Measurements from ENCODE around the gene AGBL4. TPM values are rescaled to one million over a fixed set of nuclear protein-coding genes. Genes with fewer than 3 reads are reported as not detected.

The AGBL4 gene
- total RNA-seq, 4 donors from 2014 or later = 0.13 TPM; not detected in 3

- no peak overlapping the region for H3K4me3 ChIP-seq
- H3K27ac ChIP-seq (replicated peaks in 1 of 4) = no peak overlapping the region
- no peaks in the 10 kb centered on the region for H3K36me3 ChIP-seq
- no peaks in the 10 kb centered on the region for H3K9me3 ChIP-seq
- no peaks in the 10 kb centered on the region for H3K27me3 ChIP-seq
- DNase-seq (ENCODE audit: extremely low spot score) = no peak
- TF ChIP-seq POLR2A (IDR thresholded peaks at IDR 0.05; ENCODE audit: low read depth) = no peak
- no peak for TF ChIP-seq EP300 (IDR thresholded peaks at IDR 0.05)
- TF ChIP-seq CTCF (IDR thresholded peaks at IDR 0.05) = no peak
- no peak for TF ChIP-seq POLR2AphosphoS5 (IDR thresholded peaks at IDR 0.05)
- intact Hi-C loops (cut with DNase I) = no loop called here
- WGBS = 76% methylated on average over 3 of the region's 3 CpGs
- peaks cover 0 to 5% (median 1%) of the 10 kb centered on the region in 4 donors for H3K4me1 ChIP-seq
Observed at GRCh38 chr1:48920851-48921250, 1102.9 kb downstream of the AGBL4 start.

- intact Hi-C loops (cut with DNase I) = no loop called here
- Histone ChIP-seq H3K4me3 (no peak overlapping the region), H3K4me1 (peaks cover 0 to 6% (median 2%) of the 10 kb centered on the region in 4 donors), H3K27ac (replicated peaks in 1 of 4) (no peak overlapping the region), H3K27me3 (no peaks in the 10 kb centered on the region), H3K9me3 (no peaks in the 10 kb centered on the region), H3K36me3 (no peaks in the 10 kb centered on the region)
- DNase-seq (ENCODE audit: extremely low spot score) = no peak
- TF ChIP-seq EP300 (IDR thresholded peaks at IDR 0.05) = no peak
- 81% methylated on average over 8 of the region's 8 CpGs for WGBS
Observed at GRCh38 chr1:48917901-48918603, 1105.7 kb downstream of the AGBL4 start.

GRCh38 chr1:48917070-48917454 is 1106.7 kb downstream of the AGBL4 start:
- no peaks in the 10 kb centered on the region for H3K36me3 ChIP-seq
- H3K4me3 ChIP-seq = no peak overlapping the region
- intact Hi-C loops (cut with DNase I) = no loop called here
- TF ChIP-seq CTCF (IDR thresholded peaks at IDR 0.05) (no peak), POLR2AphosphoS5 (IDR thresholded peaks at IDR 0.05) (no peak), EP300 (IDR thresholded peaks at IDR 0.05) (no peak), POLR2A (IDR thresholded peaks at IDR 0.05; ENCODE audit: low read depth) (no peak)
- no peaks in the 10 kb centered on the region for H3K9me3 ChIP-seq
- no peak overlapping the region for H3K27ac ChIP-seq (replicated peaks in 1 of 4)
- DNase-seq (ENCODE audit: extremely low spot score) = no peak
- peaks cover 0 to 6% (median 2%) of the 10 kb centered on the region in 4 donors for H3K4me1 ChIP-seq
- 93% methylated on average over 2 of the region's 2 CpGs for WGBS
- no peaks in the 10 kb centered on the region for H3K27me3 ChIP-seq

GRCh38 chr1:48916130-48917069 is 1107.4 kb downstream of the AGBL4 start:
- Histone ChIP-seq H3K4me3 (no peak overlapping the region), H3K36me3 (no peaks in the 10 kb centered on the region), H3K27ac (replicated peaks in 1 of 4) (no peak overlapping the region), H3K9me3 (no peaks in the 10 kb centered on the region), H3K27me3 (no peaks in the 10 kb centered on the region), H3K4me1 (peaks cover 0 to 6% (median 2%) of the 10 kb centered on the region in 4 donors)
- intact Hi-C loops (cut with DNase I) = no loop called here
- TF ChIP-seq POLR2A (IDR thresholded peaks at IDR 0.05; ENCODE audit: low read depth) = no peak
- TF ChIP-seq CTCF (IDR thresholded peaks at IDR 0.05) = peak in 1 of 3 experiments; percentile 22
- WGBS = 40% methylated on average over 5 of the region's 5 CpGs
- no peak for DNase-seq (ENCODE audit: extremely low spot score)

- no peak overlapping the region for H3K27ac ChIP-seq (replicated peaks in 1 of 4)
- H3K27me3 ChIP-seq = peaks cover 0 to 2% (median 0%) of the 10 kb centered on the region in 4 donors
- no peak overlapping the region for H3K4me3 ChIP-seq
- intact Hi-C loops (cut with DNase I) = no loop called here
- no peaks in the 10 kb centered on the region for H3K4me1 ChIP-seq
- no peak for TF ChIP-seq EP300 (IDR thresholded peaks at IDR 0.05)
- no peak for TF ChIP-seq POLR2A (IDR thresholded peaks at IDR 0.05; ENCODE audit: low read depth)
- TF ChIP-seq POLR2AphosphoS5 (IDR thresholded peaks at IDR 0.05) = no peak
- no peak for TF ChIP-seq CTCF (IDR thresholded peaks at IDR 0.05)
- H3K36me3 ChIP-seq = no peaks in the 10 kb centered on the region
- no peak for DNase-seq (ENCODE audit: extremely low spot score)
- no peaks in the 10 kb centered on the region for H3K9me3 ChIP-seq
Observed at GRCh38 chr1:48908606-48909005, 1115.1 kb downstream of the AGBL4 start.
